ENCODE results near the gene COL25A1. TPM values are rescaled to one million over a fixed set of nuclear protein-coding genes. Genes with fewer than 3 reads are reported as not detected.

The COL25A1 gene
- polyA plus RNA-seq, 2 of the 4 experiments (the other 2 are of a cell fraction) = not detected

- Histone ChIP-seq H3K9me3 (no peaks in the 10 kb centered on the region), H3K4me3 (no peak overlapping the region), H3K4me2 (no peak overlapping the region), H3K4me1 (no peaks in the 10 kb centered on the region), H3K27ac (no peak overlapping the region)
- CTCF ChIA-PET = no interaction called here
- WGBS (ENCODE audit: missing lambda C conversion rate) = 13% methylated on average over 2 of the region's 2 CpGs
- TF ChIP-seq TP53 (CRISPR knock-in tag; IDR thresholded peaks at IDR 0.05) = no peak
- TF ChIP-seq JUNB (IDR thresholded peaks at IDR 0.05) = no peak
- no peak for TF ChIP-seq HOXB13 (CRISPR knock-in tag; IDR thresholded peaks at IDR 0.05; ENCODE audit: low read depth)
- no peak for TF ChIP-seq HOXA7 (CRISPR knock-in tag; IDR thresholded peaks at IDR 0.05)
- no peak for TF ChIP-seq BHLHE40 (IDR thresholded peaks at IDR 0.05; ENCODE audit: low read depth, low read length)
- no peak for TF ChIP-seq CBX8 (IDR thresholded peaks at IDR 0.05)
- no peak for TF ChIP-seq RAD21 (conservative IDR thresholded peaks at IDR 0.05 in 1 of 2, IDR thresholded peaks at IDR 0.05 in 1 of 2)
- no peak for TF ChIP-seq KDM5A (IDR thresholded peaks at IDR 0.05)
- no peak for TF ChIP-seq SREBF2 (IDR thresholded peaks at IDR 0.05)
- no peak for TF ChIP-seq CEBPB (IDR thresholded peaks at IDR 0.05)
- no peak for TF ChIP-seq NPAS2 (CRISPR knock-in tag; IDR thresholded peaks at IDR 0.05; ENCODE audit: borderline replicate concordance)
- FAIRE-seq (no peak), ATAC-seq (no peak), DNase-seq (ENCODE audit: low read depth in 1 of 2, low spot score in 1 of 2) (no peak)
- POLR2A ChIA-PET = no interaction called here
Measured at GRCh38 chr4:109215506-109215905, 87.0 kb downstream of the COL25A1 start.

DNA sequence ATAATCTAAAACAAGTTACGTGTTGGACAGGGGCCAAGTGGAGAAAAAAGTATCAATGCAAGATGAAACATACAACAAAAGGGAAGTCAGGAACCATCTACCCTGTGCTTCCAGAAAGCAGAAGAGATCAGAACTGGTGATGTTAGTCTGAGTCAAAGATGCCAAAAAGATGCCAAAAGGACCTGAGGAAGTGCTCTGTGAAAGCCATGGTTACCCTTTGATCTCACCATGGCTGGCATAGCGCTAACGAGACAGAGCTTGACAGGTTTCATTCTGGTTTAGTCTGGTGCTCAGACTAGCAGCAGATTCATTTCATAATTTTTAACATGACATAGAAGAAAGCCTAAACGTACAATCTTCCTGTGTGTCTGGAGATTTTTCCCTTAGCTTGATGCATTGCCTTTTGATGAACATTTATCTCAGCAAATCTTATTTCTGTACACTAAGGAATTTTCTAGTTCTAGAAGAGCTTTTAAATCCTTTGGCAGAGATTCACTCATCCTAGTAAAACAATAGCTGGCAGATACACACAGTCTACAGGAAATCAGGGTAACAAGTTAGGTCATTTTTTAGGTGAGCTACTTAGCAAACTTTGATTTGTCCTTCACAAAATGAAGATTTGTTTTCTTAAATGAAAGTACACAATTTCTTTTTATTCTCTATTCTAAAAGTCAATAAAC is 87.7 kb downstream of the COL25A1 start:
- DNase-seq (ENCODE audit: low read depth in 1 of 2, low spot score in 1 of 2) = no peak
- Histone ChIP-seq H3K27ac (no peak overlapping the region), H3K4me2 (no peak overlapping the region), H3K4me3 (no peak overlapping the region), H3K4me1 (no peaks in the 10 kb centered on the region), H3K9me3 (no peaks in the 10 kb centered on the region)
- 23% methylated on average over 4 of the region's 4 CpGs for WGBS (ENCODE audit: missing lambda C conversion rate)
- TF ChIP-seq JUN (IDR thresholded peaks at IDR 0.05) = no peak
- TF ChIP-seq, protein P1, sequence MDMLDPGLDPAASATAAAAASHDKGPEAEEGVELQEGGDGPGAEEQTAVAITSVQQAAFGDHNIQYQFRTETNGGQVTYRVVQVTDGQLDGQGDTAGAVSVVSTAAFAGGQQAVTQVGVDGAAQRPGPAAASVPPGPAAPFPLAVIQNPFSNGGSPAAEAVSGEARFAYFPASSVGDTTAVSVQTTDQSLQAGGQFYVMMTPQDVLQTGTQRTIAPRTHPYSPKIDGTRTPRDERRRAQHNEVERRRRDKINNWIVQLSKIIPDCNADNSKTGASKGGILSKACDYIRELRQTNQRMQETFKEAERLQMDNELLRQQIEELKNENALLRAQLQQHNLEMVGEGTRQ (IDR thresholded peaks at IDR 0.05) = no peak
- no peak for TF ChIP-seq RFX5 (IDR thresholded peaks at IDR 0.05)
- no peak for TF ChIP-seq MAZ (IDR thresholded peaks at IDR 0.05; ENCODE audit: borderline replicate concordance, low read depth, low read length)
- no peak for TF ChIP-seq BCL3 (IDR thresholded peaks at IDR 0.05)
- TF ChIP-seq RAD21 (conservative IDR thresholded peaks at IDR 0.05 in 1 of 2, IDR thresholded peaks at IDR 0.05 in 1 of 2) = no peak
- TF ChIP-seq FOXS1 (CRISPR knock-in tag; IDR thresholded peaks at IDR 0.05) = no peak
- no peak for TF ChIP-seq HEYL (CRISPR knock-in tag; IDR thresholded peaks at IDR 0.05)
- TF ChIP-seq NR3C1 (IDR thresholded peaks at IDR 0.05) = no peak
- no peak for TF ChIP-seq HDAC2 (IDR thresholded peaks at IDR 0.05)
- TF ChIP-seq EHMT2 (IDR thresholded peaks at IDR 0.05; ENCODE audit: low read depth) = no peak
- TF ChIP-seq ZSCAN20 (CRISPR knock-in tag; IDR thresholded peaks at IDR 0.05) = no peak
- POLR2A ChIA-PET = no interaction called here
- CTCF ChIA-PET = no interaction called here
- FAIRE-seq = no peak
- no peak for ATAC-seq

DNA sequence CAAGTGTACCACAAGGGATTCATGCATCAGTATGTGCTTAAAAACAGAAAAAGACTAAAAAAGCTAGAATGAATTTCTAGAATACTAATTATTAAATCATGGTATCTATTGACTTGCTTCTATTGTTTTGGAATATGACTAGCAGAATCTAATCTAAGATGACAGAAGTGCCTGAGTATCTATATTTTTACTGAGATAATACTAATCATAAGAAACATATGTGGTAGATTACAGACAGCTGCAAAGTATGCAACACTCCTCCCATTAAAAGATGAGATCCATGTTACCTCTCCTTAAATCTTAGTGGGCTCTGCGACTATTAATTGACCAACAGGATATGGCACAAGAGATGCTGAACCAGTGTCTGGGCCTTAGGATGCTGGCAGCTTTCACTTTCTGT is 89.4 kb downstream of the COL25A1 start:
- WGBS (ENCODE audit: missing lambda C conversion rate) = 0% methylated on average over 1 of the region's 1 CpG
- no peak for ATAC-seq

More for the DNA sequence above, 89.4 kb downstream of the COL25A1 start:
- no peak overlapping the region for H3K4me2 ChIP-seq
- H3K4me3 ChIP-seq = no peak overlapping the region
- TF ChIP-seq SMC3 (IDR thresholded peaks at IDR 0.05) = no peak
- ChIA-PET CTCF (no interaction called here), POLR2A (no interaction called here)
- H3K9me3 ChIP-seq = no peaks in the 10 kb centered on the region
- H3K27ac ChIP-seq = no peak overlapping the region
- FAIRE-seq (no peak), DNase-seq (ENCODE audit: low read depth in 1 of 2, low spot score in 1 of 2) (no peak)
- H3K4me1 ChIP-seq = no peaks in the 10 kb centered on the region
